GM19240 (cell line): ENCODE data around the gene CRYBG1.
"Not testable (repeated sequence)": the region's sequence is repeated elsewhere in the genome, so short reads cannot be mapped to it uniquely, and the experiment has no call there.

Source experiments
- DNase-seq: peaks from one replicate; pipeline ENCODE4 v3.0.0; 2011; ENCODE audit warnings: low spot score; ENCODE audit not compliant: insufficient read length

CRYBG1 gene

GRCh38 chr6:106548926-106549455 lies 188.5 kb downstream of the CRYBG1 start:
- DNase-seq, result not testable (repeated sequence)

DNA sequence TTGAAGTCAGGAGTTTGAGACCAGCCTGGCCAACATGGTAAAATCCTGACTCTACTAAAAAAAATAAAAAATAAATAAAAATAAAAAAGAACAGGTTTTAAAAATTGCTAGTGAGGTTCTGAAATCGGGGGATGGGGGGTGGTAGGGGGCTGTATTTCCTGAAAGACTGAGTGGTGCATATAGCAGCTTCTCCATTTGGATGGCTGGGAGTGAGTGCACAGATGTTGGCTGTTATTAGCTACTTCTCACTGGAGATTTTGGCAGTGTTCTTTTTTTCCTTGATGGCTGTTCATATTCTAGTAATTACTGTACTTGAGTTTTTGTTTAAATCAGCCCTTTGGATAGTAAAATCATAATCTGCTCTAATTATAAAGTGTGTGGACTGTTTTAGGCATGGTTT lies 189.0 kb downstream of the CRYBG1 start:
- no peak for DNase-seq

DNA sequence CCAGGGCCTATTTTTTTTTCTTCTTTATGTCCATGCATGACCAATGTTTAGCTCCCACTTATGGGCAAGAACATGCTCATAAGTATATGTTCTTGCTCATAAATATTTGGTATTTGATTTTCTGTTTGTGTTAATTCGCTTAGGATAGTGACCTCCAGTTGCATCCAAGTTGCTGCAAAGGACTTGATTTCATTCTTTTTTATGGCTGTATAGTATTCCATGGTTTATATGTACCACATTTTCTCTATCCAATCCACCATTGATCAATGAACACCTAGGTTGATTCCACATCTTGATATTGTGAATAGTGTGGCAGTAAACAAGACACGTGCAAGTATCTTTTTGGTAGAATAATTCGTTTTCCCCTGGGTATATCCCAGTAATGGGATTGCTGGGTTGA lies 190.6 kb downstream of the CRYBG1 start:
- DNase-seq, result no peak

- no peak for DNase-seq
Observed at GRCh38 chr6:106553440-106553839, 192.9 kb downstream of the CRYBG1 start.

DNA sequence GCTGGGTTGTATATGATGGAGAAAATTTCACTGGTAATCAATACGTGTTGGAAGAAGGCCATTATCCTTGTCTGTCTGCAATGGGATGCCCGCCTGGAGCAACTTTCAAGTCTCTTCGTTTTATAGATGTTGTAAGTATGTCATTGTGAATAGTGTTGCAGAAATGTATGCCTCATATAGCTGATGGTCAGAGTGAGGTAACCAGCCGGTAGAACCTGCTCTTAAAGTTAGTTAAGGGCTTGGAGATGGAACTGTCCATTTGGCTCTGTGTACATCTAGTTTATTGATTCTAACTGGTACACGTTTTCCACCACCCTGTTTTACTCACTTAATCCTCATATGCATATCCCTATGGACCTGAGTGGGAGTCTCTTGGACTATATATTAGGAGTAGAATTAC lies 195.2 kb downstream of the CRYBG1 start:
- no peak for DNase-seq

- no peak for DNase-seq
Observed at GRCh38 chr6:106556368-106556960, 195.9 kb downstream of the CRYBG1 start.

GRCh38 chr6:106557837-106558236 lies 197.3 kb downstream of the CRYBG1 start:
- DNase-seq, result no peak

DNA sequence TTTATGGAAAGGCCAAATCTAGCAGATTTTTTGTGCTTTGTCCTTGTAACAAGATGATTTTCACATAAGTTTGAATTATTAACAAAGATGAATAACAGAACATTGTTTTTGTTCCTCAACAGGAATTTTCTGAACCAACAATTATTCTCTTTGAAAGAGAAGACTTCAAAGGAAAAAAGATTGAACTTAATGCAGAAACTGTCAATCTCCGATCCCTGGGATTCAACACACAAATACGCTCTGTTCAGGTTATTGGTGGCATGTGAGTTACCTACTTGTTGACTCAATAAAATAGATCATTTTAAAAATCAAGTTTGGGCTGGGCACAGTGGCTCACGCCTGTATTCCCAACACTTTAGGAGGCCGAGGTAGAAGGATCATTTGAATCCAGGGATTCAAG lies 197.8 kb downstream of the CRYBG1 start:
- no peak for DNase-seq

GRCh38 chr6:106559659-106560058 lies 199.1 kb downstream of the CRYBG1 start:
- not testable (repeated sequence) for DNase-seq

DNA sequence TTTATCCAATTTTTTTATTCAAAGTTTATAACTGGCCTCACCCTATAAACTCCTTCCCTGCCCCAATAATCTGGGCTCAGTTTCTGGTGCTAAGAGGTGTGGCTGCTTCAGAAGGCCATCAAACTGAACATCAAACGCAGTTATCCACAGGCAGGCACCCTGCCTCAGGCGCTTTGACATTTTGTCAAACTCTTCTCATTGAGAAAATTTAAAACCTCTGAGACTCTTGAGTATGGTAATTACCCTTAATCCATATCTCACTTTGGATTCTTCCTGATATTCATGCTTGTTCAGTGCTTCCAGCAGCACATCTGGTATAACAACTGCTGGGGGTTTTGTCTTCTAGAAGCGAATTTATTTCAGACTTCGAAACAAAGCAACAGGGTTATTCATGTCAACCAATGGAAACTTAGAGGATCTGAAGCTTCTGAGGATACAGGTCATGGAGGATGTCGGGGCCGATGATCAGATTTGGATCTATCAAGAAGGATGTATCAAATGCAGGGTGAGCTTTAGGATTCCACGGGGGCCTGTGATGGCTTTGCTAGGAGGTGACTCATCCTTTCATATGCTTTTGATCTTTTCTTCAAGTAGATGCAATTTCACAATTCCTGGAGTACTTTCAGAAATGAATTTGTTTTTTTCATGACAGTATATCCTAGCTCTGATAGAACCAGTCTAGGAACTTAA lies 200.6 kb downstream of the CRYBG1 start:
- DNase-seq, result no peak

DNA sequence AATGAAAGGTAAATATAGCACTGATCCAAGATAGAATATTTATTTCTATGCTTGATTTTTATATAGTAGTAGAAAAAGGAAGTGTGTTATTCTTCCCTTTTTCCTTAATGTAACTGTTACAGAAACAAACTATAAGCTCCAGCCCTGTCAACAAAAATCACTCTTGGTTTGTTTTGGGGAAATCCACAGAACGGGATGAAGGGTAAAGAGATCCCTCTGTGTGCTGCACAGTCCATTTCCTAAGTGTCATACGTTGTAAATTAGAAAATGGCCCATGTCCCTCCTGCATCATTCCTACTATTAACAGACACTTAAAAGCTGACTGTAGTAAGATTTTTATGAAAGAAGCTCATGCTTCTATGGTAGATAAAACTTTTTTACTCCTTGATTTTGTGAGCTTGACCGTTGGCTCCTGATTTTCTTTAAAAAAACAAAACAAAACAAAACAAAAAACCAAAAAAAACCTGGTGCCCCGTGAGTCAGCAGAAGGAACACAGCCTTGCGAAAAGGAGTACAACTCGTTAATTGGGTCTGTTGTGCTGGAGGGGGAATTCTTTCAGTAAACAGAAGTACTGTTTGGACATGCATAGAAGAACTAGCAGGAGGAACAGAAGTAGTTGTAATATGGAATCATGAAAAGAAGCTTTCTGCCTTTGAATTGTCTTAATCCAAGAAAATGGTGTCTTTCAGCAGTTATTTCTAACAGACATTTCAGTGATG lies 201.3 kb downstream of the CRYBG1 start:
- no peak for DNase-seq

DNA sequence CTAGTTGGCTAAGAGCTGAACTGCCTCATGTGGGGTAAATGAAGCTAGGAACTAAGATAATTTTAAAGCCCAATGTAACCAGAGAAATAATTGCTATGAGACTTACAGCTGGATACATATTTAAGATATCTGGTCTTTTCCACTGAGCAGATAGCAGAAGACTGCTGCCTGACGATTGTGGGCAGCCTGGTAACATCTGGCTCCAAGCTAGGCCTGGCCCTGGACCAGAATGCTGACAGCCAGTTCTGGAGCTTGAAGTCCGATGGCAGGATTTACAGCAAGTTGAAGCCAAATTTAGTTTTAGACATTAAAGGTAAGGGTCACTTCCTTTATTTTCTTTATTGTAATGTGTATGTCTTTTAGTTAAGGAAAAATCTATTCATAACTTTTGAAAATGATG lies 203.1 kb downstream of the CRYBG1 start:
- no peak for DNase-seq

DNA sequence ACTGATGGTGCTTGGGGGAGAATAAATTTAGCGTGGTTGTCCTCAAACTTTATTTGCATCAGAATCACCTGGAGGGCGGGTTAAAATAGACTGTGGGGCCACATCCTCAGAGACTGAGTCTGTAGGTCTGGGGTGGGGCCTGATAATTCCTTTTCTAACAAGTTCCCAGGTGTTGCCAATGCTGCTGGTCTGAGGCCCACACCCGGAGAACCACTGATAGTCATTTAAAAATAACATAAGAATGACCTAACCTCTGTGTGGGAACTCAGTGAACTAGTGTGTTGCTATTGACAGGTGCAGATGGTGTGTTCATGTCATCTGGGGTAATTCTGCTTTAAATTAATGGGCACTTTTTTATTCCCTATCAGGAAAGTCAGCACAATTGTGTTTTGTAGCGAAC lies 204.0 kb downstream of the CRYBG1 start:
- no peak for DNase-seq

GRCh38 chr6:106568530-106568929 lies 208.0 kb downstream of the CRYBG1 start:
- DNase-seq, result no peak

GRCh38 chr6:106569428-106569827 lies 208.9 kb downstream of the CRYBG1 start:
- no peak for DNase-seq

DNA sequence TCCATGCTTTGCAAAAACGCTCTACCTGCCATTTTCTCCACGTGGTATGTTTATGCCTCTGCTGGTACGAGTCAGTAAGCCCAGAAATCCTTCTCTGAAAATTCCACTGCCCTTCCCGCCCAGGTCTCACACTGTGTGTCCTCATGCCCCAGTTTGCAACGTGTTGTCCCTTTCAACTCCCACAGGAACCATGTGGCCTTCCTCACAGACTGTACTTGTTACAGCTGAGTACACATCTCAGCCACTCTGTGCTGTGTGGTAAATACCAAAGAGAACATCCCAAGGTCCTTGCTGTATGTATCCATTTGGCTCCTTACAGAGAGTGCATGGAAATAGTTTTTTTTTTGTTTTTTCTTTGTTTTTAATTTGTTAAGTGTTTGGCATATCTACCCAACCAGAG lies 211.9 kb downstream of the CRYBG1 start:
- DNase-seq, result no peak

DNA sequence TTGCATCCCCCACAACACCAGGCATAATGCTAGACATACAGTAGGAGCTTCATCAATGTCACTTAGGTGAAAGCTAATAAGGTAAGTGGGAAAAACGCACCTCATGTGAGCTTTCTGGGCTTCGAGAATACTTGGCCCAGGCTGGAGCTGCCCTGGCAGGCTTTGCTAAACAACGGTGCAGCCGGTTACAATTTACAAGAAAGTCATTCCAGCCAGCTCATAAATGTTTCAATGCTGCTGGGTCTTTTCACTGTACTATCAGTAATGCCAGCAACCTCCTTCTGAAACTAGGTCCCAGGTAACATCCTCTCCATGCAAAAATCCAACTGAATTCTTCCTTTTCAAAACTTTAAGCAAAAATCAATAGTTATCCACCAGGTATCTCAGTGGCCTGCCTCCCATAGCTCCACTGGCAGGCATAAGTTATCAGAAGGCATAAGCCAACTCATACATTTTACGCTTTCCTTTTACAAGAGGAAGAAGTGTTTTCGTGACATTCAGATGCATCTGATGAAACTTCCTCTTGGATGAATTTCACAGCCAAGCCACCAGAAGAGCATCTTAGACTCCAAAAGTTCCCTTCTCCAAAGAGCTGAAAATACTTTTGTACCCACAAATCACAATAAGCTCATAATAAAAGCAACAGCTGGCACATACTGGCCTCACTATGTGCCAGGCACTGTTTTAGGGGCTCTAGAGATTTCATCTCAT lies 212.5 kb downstream of the CRYBG1 start:
- no peak for DNase-seq

DNA sequence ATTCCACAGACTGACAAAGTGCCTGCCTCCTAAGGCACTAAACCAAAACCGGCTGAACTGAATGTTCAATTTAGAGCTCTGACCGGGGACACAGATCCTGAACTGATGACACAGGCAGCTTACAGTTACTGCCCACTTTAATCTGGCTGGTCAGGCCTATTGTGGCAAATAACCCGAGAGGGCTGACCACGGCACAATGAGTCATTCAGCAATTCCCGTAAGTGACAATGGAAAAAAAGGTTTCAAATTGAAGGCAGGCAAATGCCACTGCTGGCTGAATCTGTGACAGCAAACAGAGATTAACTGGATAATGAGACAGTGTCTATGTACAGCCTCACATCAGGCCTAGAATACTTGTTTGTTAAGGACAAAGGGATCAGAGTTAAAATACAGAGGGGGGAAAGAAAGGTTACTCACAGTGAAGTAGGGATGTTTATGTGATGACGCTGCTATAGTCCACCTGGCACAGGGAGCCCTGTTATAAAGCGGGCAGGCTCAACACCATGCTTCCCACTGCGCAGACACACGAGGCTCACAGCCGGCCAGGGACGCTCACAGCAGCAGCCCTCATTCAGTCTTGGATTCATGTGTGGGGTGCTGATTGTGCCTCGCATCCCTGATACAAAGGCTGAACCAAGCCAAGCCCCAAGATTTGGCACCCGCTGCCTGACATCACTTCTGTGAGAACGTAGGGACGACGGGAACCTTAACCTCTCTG lies 214.4 kb downstream of the CRYBG1 start:
- DNase-seq, result no peak

DNA sequence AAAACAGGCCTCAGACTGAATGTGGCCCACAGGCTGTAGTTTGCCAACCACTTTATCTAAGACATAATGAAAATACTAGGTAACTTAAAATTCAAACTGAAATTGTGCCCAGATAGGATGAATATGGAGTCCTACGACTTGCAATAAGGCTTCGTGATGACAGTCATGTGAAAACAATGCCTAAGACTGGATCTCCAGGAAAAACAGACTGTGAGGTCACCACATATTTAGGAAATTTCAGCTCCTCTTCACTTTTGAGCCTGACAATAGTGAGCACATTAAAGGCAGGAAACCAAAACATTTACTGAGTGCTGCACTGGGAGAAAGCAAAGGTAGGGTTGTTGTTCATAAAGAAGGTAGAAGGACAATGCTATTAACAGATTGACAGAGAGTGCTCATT lies 218.8 kb downstream of the CRYBG1 start:
- no peak for DNase-seq

DNA sequence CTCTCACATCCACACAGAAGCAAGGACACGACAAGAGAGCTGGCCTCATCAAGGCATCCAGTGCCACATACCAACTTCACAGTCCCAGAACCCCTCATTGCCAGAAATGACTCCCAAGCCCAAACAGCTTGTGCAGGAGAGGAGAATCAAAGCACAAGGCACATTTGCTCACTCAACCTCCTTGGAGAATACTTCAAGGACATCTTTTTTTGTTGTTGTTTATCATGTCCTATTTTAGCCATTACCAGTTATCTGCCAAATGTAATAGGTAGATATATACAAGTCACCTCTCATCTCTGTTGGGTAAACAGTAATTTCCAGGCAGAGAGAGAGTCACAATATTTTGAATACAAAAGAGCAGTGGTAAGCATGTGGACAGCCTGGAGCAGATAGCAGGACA lies 221.0 kb downstream of the CRYBG1 start:
- DNase-seq, result no peak

GRCh38 chr6:106586815-106587415 lies 226.4 kb downstream of the CRYBG1 start:
- no peak for DNase-seq
